H1 (cell line): Measurements from ENCODE around the gene CDCA5. TPM values are rescaled to one million over a fixed set of nuclear protein-coding genes. Genes with fewer than 3 reads are reported as not detected.

ENCODE experiments used
- CTCF ChIA-PET: fragments of 300-600 bp; sonication (Branson Sonifier 250); formaldehyde crosslinking; loops from one replicate; lab custom pipeline; 2021; ENCODE audit not compliant: partially characterized antibody; lab: Charles Lee
- POLR2A ChIA-PET: fragments of 300-600 bp; sonication (Branson Sonifier 250); formaldehyde crosslinking; loops from one replicate; lab custom pipeline; 2021; ENCODE audit warnings: inconsistent platforms; ENCODE audit not compliant: partially characterized antibody; lab: Charles Lee
- DNase-seq, 2 experiments: peaks; one replicate each; pipeline versions ENCODE4 v3.0.0 to v3.0.0-alpha.2; 2010 to 2022; ENCODE audit warnings: low spot score in 2 of 2, low read depth in 1 of 2, mixed read lengths in 1 of 2
- FAIRE-seq: peaks from 2 replicates; lab custom pipeline; 2011; peaks lifted over from hg19 to GRCh38; lab: Jason Lieb, UNC
- H2AFZ ChIP-seq: 2 replicates; pipeline ENCODE4 v1.8.1; 2012; ENCODE audit warnings: low read length, inconsistent platforms
- H2AK5ac ChIP-seq: 2 replicates; pipeline ENCODE4 v1.6.1; 2013; ENCODE audit warnings: low read depth, low read length
- H2BK120ac ChIP-seq: replicated peaks from 2 replicates; pipeline ENCODE3; 2013; ENCODE audit warnings: low read depth, low read length, inconsistent platforms
- H2BK12ac ChIP-seq: 2 replicates; pipeline ENCODE4 v1.6.1; 2013; ENCODE audit warnings: low read depth, low read length
- H2BK15ac ChIP-seq: 2 replicates; pipeline ENCODE4 v1.6.1; 2013; ENCODE audit warnings: low read length
- H2BK20ac ChIP-seq: 2 replicates; pipeline ENCODE4 v1.6.1; 2013; ENCODE audit warnings: low read length
- H2BK5ac ChIP-seq: 2 replicates; pipeline ENCODE4 v1.6.1; 2013; ENCODE audit warnings: low read depth, low read length
- H3K14ac ChIP-seq: 2 replicates; pipeline ENCODE4 v1.6.1; 2013; ENCODE audit warnings: inconsistent platforms; ENCODE audit not compliant: insufficient read length
- H3K18ac ChIP-seq: 2 replicates; pipeline ENCODE4 v1.6.1; 2013; ENCODE audit warnings: low read length; ENCODE audit errors: extremely low read depth
- H3K23ac ChIP-seq: 2 replicates; pipeline ENCODE4 v1.6.1; 2013; ENCODE audit warnings: inconsistent platforms; ENCODE audit not compliant: insufficient read length
- H3K23me2 ChIP-seq: 2 replicates; pipeline ENCODE4 v1.6.1; 2013; ENCODE audit warnings: low read depth, low read length
- H3K27ac ChIP-seq: 2 replicates; pipeline ENCODE4 v1.6.1; 2011; ENCODE audit warnings: low read depth, low read length, inconsistent platforms
- H3K27me3 ChIP-seq, 4 experiments: replicated peaks in 1 of 4; 1 replicate in 1 of 4; 2 replicates in 3 of 4; pipeline versions ENCODE4 v1.6.1 to v1.8.1; 2011 to 2013; ENCODE audit warnings: low read length in 3 of 4, mild to moderate bottlenecking in 3 of 4, inconsistent platforms in 2 of 4, mixed read lengths in 2 of 4, moderate library complexity in 1 of 4; ENCODE audit not compliant: control insufficient read depth in 3 of 4, insufficient read depth in 3 of 4; ENCODE audit errors: extremely low read depth in 1 of 4
- H3K36me3 ChIP-seq, 4 experiments: 2 replicates each; pipeline versions ENCODE4 v1.6.1 to v1.8.1; 2011 to 2013; ENCODE audit warnings: mild to moderate bottlenecking in 4 of 4, low read length in 3 of 4, moderate library complexity in 2 of 4, control low read depth in 1 of 4, inconsistent platforms in 1 of 4; ENCODE audit not compliant: insufficient read depth in 4 of 4, control insufficient read depth in 2 of 4
- H3K4ac ChIP-seq: replicated peaks from 2 replicates; pipeline ENCODE3; 2013; ENCODE audit warnings: low read length, low read depth, mixed read lengths, inconsistent platforms; ENCODE audit not compliant: insufficient read length
- H3K4me1 ChIP-seq, 4 experiments: replicated peaks in 1 of 4; 1 replicate in 1 of 4; 2 replicates in 3 of 4; pipeline versions ENCODE4 v1.6.1 to v1.8.1; 2011 to 2013; ENCODE audit warnings: low read length in 3 of 4, inconsistent platforms in 2 of 4, mixed read lengths in 1 of 4; ENCODE audit not compliant: insufficient read depth in 4 of 4, control insufficient read depth in 3 of 4
- H3K4me2 ChIP-seq, 2 experiments: 2 replicates each; pipeline versions ENCODE4 v1.6.1 to v1.8.1; 2011 to 2013; ENCODE audit warnings: low read depth in 2 of 2, low read length in 2 of 2, control low read depth in 1 of 2, inconsistent platforms in 1 of 2, mild to moderate bottlenecking in 1 of 2; ENCODE audit not compliant: insufficient read depth in 1 of 2
- H3K4me3 ChIP-seq, 4 experiments: fragments of 200-600, 300-600 bp in 1 of 4; sonication (generic), shearing (Covaris generic), sonication (Bioruptor Twin) in 1 of 4; 2 replicates each; pipeline versions ENCODE4 v1.5.1 to v1.8.1; 2011 to 2016; ENCODE audit warnings: low read length in 4 of 4, low read depth in 3 of 4, control low read depth in 2 of 4, inconsistent platforms in 2 of 4, mild to moderate bottlenecking in 2 of 4, mixed read lengths in 1 of 4, moderate library complexity in 1 of 4; ENCODE audit not compliant: insufficient read depth in 2 of 4; ENCODE audit errors: extremely low read depth in 1 of 4
- H3K56ac ChIP-seq: replicated peaks from 2 replicates; pipeline ENCODE3; 2013; ENCODE audit warnings: low read depth, mild to moderate bottlenecking, mixed read lengths, low read length, inconsistent platforms; ENCODE audit not compliant: insufficient read length
- H3K79me1 ChIP-seq: 2 replicates; pipeline ENCODE4 v1.6.1; 2013; ENCODE audit warnings: low read depth, low read length, control low read depth
- H3K79me2 ChIP-seq, 2 experiments: 2 replicates each; pipeline versions ENCODE4 v1.6.1 to v1.8.1; 2012 to 2013; ENCODE audit warnings: low read length in 2 of 2, mild to moderate bottlenecking in 2 of 2, inconsistent platforms in 1 of 2; ENCODE audit not compliant: insufficient read depth in 2 of 2, control insufficient read depth in 1 of 2
- H3K9ac ChIP-seq, 4 experiments: replicated peaks in 1 of 4; 1 replicate in 1 of 4; 2 replicates in 3 of 4; pipeline versions ENCODE4 v1.6.1 to v1.8.1; 2011 to 2013; ENCODE audit warnings: low read depth in 3 of 4, low read length in 3 of 4, control low read depth in 2 of 4, mild to moderate bottlenecking in 2 of 4, moderate library complexity in 2 of 4, inconsistent platforms in 1 of 4; ENCODE audit errors: extremely low read depth in 1 of 4
- H3K9me3 ChIP-seq, 2 experiments: 2 replicates each; pipeline versions ENCODE4 v1.6.1 to v1.8.1; 2012 to 2013; ENCODE audit warnings: mild to moderate bottlenecking in 2 of 2, moderate library complexity in 2 of 2, control low read depth in 1 of 2, inconsistent platforms in 1 of 2, low read depth in 1 of 2, low read length in 1 of 2, mixed read lengths in 1 of 2; ENCODE audit not compliant: insufficient read depth in 2 of 2
- H4K20me1 ChIP-seq, 2 experiments: replicated peaks in 1 of 2; 2 replicates each; pipeline versions ENCODE3 to v1.8.1; 2011 to 2013; ENCODE audit warnings: inconsistent platforms in 2 of 2, low read length in 2 of 2, mild to moderate bottlenecking in 1 of 2; ENCODE audit not compliant: insufficient read depth in 2 of 2, control insufficient read depth in 1 of 2
- H4K5ac ChIP-seq: 2 replicates; pipeline ENCODE4 v1.6.1; 2013; ENCODE audit warnings: low read length, low read depth, mixed read lengths, inconsistent platforms; ENCODE audit not compliant: insufficient read length
- H4K8ac ChIP-seq: 2 replicates; pipeline ENCODE4 v1.8.0; 2013; ENCODE audit warnings: mild to moderate bottlenecking, moderate library complexity, low read length, inconsistent platforms; ENCODE audit not compliant: insufficient read depth; ENCODE audit errors: extremely low read depth
- H4K91ac ChIP-seq: replicated peaks from 2 replicates; pipeline ENCODE3; 2013; ENCODE audit warnings: low read length, mixed read lengths, inconsistent platforms; ENCODE audit not compliant: insufficient read length
- RBBP5 ChIP-seq: IDR thresholded peaks from 2 replicates; pipeline ENCODE4 v1.7.1; 2012; ENCODE audit warnings: low read depth, mild to moderate bottlenecking, inconsistent platforms, low read length, moderate library complexity, borderline replicate concordance
- RXRA ChIP-seq: IDR thresholded peaks from 2 replicates; pipeline ENCODE4 v1.6.1; 2011; ENCODE audit warnings: low read depth, mild to moderate bottlenecking, low read length, moderate library complexity; ENCODE audit not compliant: insufficient read depth
- SP1 ChIP-seq: IDR thresholded peaks from 2 replicates; pipeline ENCODE4 v1.6.1; 2011; ENCODE audit warnings: low read depth, low read length
- SUZ12 ChIP-seq: fragments of 200-600 bp; sonication (generic); IDR thresholded peaks from 2 replicates; pipeline ENCODE4 v1.6.1; 2012; ENCODE audit warnings: mild to moderate bottlenecking, inconsistent platforms, low read length, moderate library complexity, mixed read lengths
- WGBS, 2 experiments: shearing (Covaris generic) in 1 of 2; methylation state at CpG; one replicate each; pipeline versions ENCODE4 v1.1.6 to v1.1.7; 2013 to 2015; ENCODE audit warnings: low lambda C conversion rate in 2 of 2, mixed read lengths in 2 of 2, inconsistent platforms in 1 of 2, low coverage in 1 of 2, missing lambda C conversion rate in 1 of 2; ENCODE audit not compliant: insufficient replicate concordance in 2 of 2, insufficient coverage in 1 of 2, insufficient read length in 1 of 2; ENCODE audit errors: extremely low coverage in 1 of 2, missing lambda C conversion rate in 1 of 2; 5-methylcytosine and 5-hydroxymethylcytosine counted together
- polyA plus RNA-seq, 7 experiments: library from polyadenylated mRNA; depleted of rRNA in 3 of 7; stranded (reverse) in 5 of 7; unstranded in 2 of 7; fragments of >200 nt in 5 of 7; fragments of 200-250 nt in 2 of 7; gene quantifications; 1 replicate in 5 of 7; 2 replicates in 1 of 7; 4 replicates in 1 of 7; pipeline versions ENCODE4 v1.2.1 to v1.2.3, GENCODE V29; 2011 to 2013; ENCODE audit warnings: missing spikeins in 2 of 7, mixed read lengths in 2 of 7
- total RNA-seq: library from RNA; stranded (reverse); fragmentation: NEBNext Ultra II Directional; extraction: Animal tissue kit (Norgen Biotek cat#: 25700); gene quantifications from 2 replicates; pipeline ENCODE4 v1.2.1, GENCODE V29; 2021

Gene CDCA5
- total and polyA plus RNA-seq, 2 of the 8 experiments (the other 6 are each of a cell fraction or from before 2014, with no cell fraction given) = 39.2 to 87.0 TPM

DNA sequence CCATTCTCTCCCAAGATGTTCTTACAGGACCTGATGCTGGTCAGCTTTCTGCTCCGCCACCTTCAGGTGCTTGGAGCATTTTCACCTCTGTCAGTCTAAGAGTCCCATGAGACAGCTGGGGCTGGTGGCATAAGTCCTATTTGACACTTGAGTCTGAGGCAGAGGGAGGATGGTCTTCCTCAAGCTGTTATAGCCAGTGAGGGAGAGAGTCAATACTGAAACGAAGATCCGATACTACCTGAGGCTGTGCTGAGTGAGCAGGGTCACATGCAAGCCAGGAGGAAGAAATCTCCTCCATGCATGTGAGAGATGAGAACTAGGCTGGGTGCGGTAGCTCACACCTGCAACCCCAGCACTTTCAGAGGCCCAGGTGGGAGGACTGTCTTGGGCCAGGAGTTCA is 5.8 kb upstream of the CDCA5 start:
- no peak overlapping the region for H3K56ac ChIP-seq
- no peak overlapping the region for H2BK15ac ChIP-seq
- H3K23ac ChIP-seq = no peak overlapping the region
- H3K18ac ChIP-seq = no peak overlapping the region
- H4K5ac ChIP-seq = no peak overlapping the region
- ChIA-PET POLR2A (interaction anchor here (1.1 to 16.8 kb wide), 6 partner anchors 8 to 47 kb away, joined by 3 to 230 read pairs (median 28); partner anchors contain the start of genes CDCA5, FAU, MRPL49 and TM7SF2), CTCF (interaction anchor here (1.2 to 2.2 kb wide), 6 partner anchors 12 to 91 kb away, joined by 3 to 9 read pairs (median 4); partner anchors contain the start of gene TM7SF2)
- H3K23me2 ChIP-seq = peaks cover under 1% of the 10 kb centered on the region
- H3K36me3 ChIP-seq = peaks cover 2 to 14% (median 11%) of the 10 kb centered on the region in 4 experiments; a peak in 6 of 8 replicates
- no peak overlapping the region for H4K91ac ChIP-seq
- H4K8ac ChIP-seq = no peak overlapping the region
- no peak overlapping the region for H2BK120ac ChIP-seq
- H3K79me2 ChIP-seq = peaks cover 0 to 4% of the 10 kb centered on the region in 2 experiments; a peak in 1 of 4 replicates
- no peaks in the 10 kb centered on the region for H4K20me1 ChIP-seq
- no peak overlapping the region for H3K27ac ChIP-seq
- H2AK5ac ChIP-seq = no peak overlapping the region
- no peak overlapping the region for H3K4me2 ChIP-seq
- peaks cover 0 to 3% (median 1%) of the 10 kb centered on the region in 4 experiments; a peak in 4 of 7 replicates for H3K4me1 ChIP-seq
- no peaks in the 10 kb centered on the region for H3K27me3 ChIP-seq
- no peak overlapping the region for H3K4me3 ChIP-seq
- no peaks in the 10 kb centered on the region for H3K9me3 ChIP-seq
- 85% methylated on average over 4 of the region's 4 CpGs; no CpG with 5 or more reads in 1 of the 2 experiments for WGBS, 2 experiments
- FAIRE-seq (no peak), DNase-seq (no peak)
- no peak overlapping the region for H2BK12ac ChIP-seq
- peaks cover 13% of the 10 kb centered on the region; the same call in 1 of the 2 replicates for H3K79me1 ChIP-seq
- no peak overlapping the region for H3K4ac ChIP-seq
- no peak overlapping the region for H2AFZ ChIP-seq
- no peak overlapping the region for H2BK5ac ChIP-seq
- H2BK20ac ChIP-seq = no peak overlapping the region
- H3K9ac ChIP-seq = no peak overlapping the region
- no peak overlapping the region for H3K14ac ChIP-seq
- TF ChIP-seq SP1 (no peak), RXRA (no peak), RBBP5 (no peak), SUZ12 (no peak)
